HepG2 (cell line): ENCODE results near the gene ORC4. TPM values are rescaled to one million over a fixed set of nuclear protein-coding genes. Genes with fewer than 3 reads are reported as not detected.

Experiments used
- ATF7-NPFF ChIP-seq: sonication (generic); formaldehyde crosslinking; IDR thresholded peaks from 2 replicates; pipeline ENCODE4 v1.8.1; 2023; ENCODE audit warnings: mild to moderate bottlenecking, low read depth, missing genetic modification reagents, moderate library complexity
- CENPBD1 ChIP-seq: sonication (generic); formaldehyde crosslinking; IDR thresholded peaks from 2 replicates; pipeline ENCODE4 v1.8.0; 2022; ENCODE audit warnings: missing genetic modification reagents, low read depth, mild to moderate bottlenecking, borderline replicate concordance
- CREBL2 ChIP-seq: sonication (generic); formaldehyde crosslinking; IDR thresholded peaks from 2 replicates; pipeline ENCODE4 v1.8.1; 2023; ENCODE audit warnings: missing genetic modification reagents, mild to moderate bottlenecking, borderline replicate concordance
- GPBP1L1 ChIP-seq: sonication (generic); formaldehyde crosslinking; IDR thresholded peaks from 2 replicates; pipeline ENCODE4 v1.5.0; 2020; ENCODE audit warnings: mild to moderate bottlenecking, missing genetic modification reagents
- HMGXB3 ChIP-seq: sonication (generic); formaldehyde crosslinking; IDR thresholded peaks from 2 replicates; pipeline ENCODE4 v1.4.0; 2020; ENCODE audit warnings: missing genetic modification reagents, borderline replicate concordance
- IKZF5 ChIP-seq: IDR thresholded peaks from 2 replicates; pipeline ENCODE4 v1.6.1; 2018; ENCODE audit warnings: missing genetic modification reagents, mild to moderate bottlenecking, missing compliant biosample characterization
- MAFK ChIP-seq, 2 experiments: IDR thresholded peaks in 1 of 2; conservative IDR thresholded peaks in 1 of 2; 2 replicates each; pipeline ENCODE4 v1.6.1; 2011; ENCODE audit warnings: improper control_type of control experiment in 2 of 2, low read length in 2 of 2
- MEIS2 ChIP-seq: sonication (generic); formaldehyde crosslinking; IDR thresholded peaks from 2 replicates; pipeline ENCODE4 v1.9.0; 2021; ENCODE audit warnings: mild to moderate bottlenecking, missing genetic modification reagents
- NCOA1 ChIP-seq: sonication (generic); formaldehyde crosslinking; IDR thresholded peaks from 2 replicates; pipeline ENCODE4 v1.9.0; 2021; ENCODE audit warnings: missing genetic modification reagents
- NR2C2 ChIP-seq: sonication (generic); formaldehyde crosslinking; IDR thresholded peaks from 2 replicates; pipeline ENCODE4 v1.4.0; 2020; ENCODE audit warnings: missing genetic modification reagents, mild to moderate bottlenecking, moderate library complexity, borderline replicate concordance
- PAWR ChIP-seq: sonication (generic); formaldehyde crosslinking; IDR thresholded peaks from 2 replicates; pipeline ENCODE4 v1.4.0; 2020; ENCODE audit warnings: missing genetic modification reagents, mild to moderate bottlenecking, borderline replicate concordance
- PHF5A ChIP-seq: IDR thresholded peaks from one replicate; pipeline ENCODE4 v1.6.1; 2018; ENCODE audit warnings: low read depth, missing genetic modification reagents; ENCODE audit not compliant: unreplicated experiment
- REXO4 ChIP-seq: sonication (generic); formaldehyde crosslinking; IDR thresholded peaks from 2 replicates; pipeline ENCODE4 v1.8.0; 2022; ENCODE audit warnings: missing genetic modification reagents, mild to moderate bottlenecking, borderline replicate concordance
- SALL1 ChIP-seq: sonication (generic); formaldehyde crosslinking; IDR thresholded peaks from 2 replicates; pipeline ENCODE4 v1.8.0; 2022; ENCODE audit warnings: mild to moderate bottlenecking, missing genetic modification reagents
- TBL1XR1 ChIP-seq: fragments of 150-350 bp; IDR thresholded peaks from 2 replicates; pipeline ENCODE4 v1.6.1; 2014; ENCODE audit warnings: borderline replicate concordance, low read length; ENCODE audit not compliant: partially characterized antibody
- WIZ ChIP-seq: sonication (generic); formaldehyde crosslinking; IDR thresholded peaks from 2 replicates; pipeline ENCODE4 v1.5.1; 2020; ENCODE audit warnings: mild to moderate bottlenecking, missing genetic modification reagents
- ZFX ChIP-seq: sonication (generic); formaldehyde crosslinking; IDR thresholded peaks from 2 replicates; pipeline ENCODE4 v1.4.0; 2020; ENCODE audit warnings: mild to moderate bottlenecking, low read depth, missing genetic modification reagents, moderate library complexity
- ZNF619 ChIP-seq: sonication (generic); formaldehyde crosslinking; IDR thresholded peaks from 2 replicates; pipeline ENCODE4 v1.4.0; 2020; ENCODE audit warnings: mild to moderate bottlenecking, missing genetic modification reagents
- ZNF652 ChIP-seq: IDR thresholded peaks from 2 replicates; pipeline ENCODE4 v1.6.1; 2016; ENCODE audit warnings: low read depth, borderline replicate concordance
- ZNF724P ChIP-seq: sonication (generic); formaldehyde crosslinking; IDR thresholded peaks from 2 replicates; pipeline ENCODE4 v1.8.0; 2022; ENCODE audit warnings: missing genetic modification reagents, borderline replicate concordance
- ZNF740 ChIP-seq: sonication (generic); formaldehyde crosslinking; IDR thresholded peaks from 2 replicates; pipeline ENCODE4 v1.4.0; 2020; ENCODE audit warnings: missing genetic modification reagents
- ZNF816 ChIP-seq: sonication (generic); formaldehyde crosslinking; IDR thresholded peaks from 2 replicates; pipeline ENCODE4 v1.8.0; 2022; ENCODE audit warnings: missing genetic modification reagents, mild to moderate bottlenecking, borderline replicate concordance
- polyA plus RNA-seq, 8 experiments: library from polyadenylated mRNA; depleted of rRNA in 3 of 8; stranded (reverse) in 7 of 8; unstranded in 1 of 8; fragments of >200 nt; fragmentation: Illumina TruSeq in 4 of 8; extraction: Trizol in 4 of 8; gene quantifications; 2 replicates each; pipeline versions ENCODE4 v1.2.1 to v1.2.3, GENCODE V29; 2011 to 2016; ENCODE audit warnings: low read depth in 4 of 8, missing spikeins in 1 of 8, mixed read lengths in 1 of 8; ENCODE audit not compliant: insufficient read depth in 1 of 8
- total RNA-seq, 5 experiments: library from RNA; depleted of rRNA; stranded (reverse); fragments of >200 nt; fragmentation: Illumina TruSeq; extraction: Trizol; gene quantifications; 2 replicates each; pipeline ENCODE4 v1.2.3, GENCODE V29; 2016; ENCODE audit warnings: low read depth in 1 of 5

Gene ORC4
- total and polyA plus RNA-seq, 2 of the 13 experiments (the other 11 are each of a cell fraction or from before 2014, with no cell fraction given), result 28.6 to 84.8 TPM

GRCh38 chr2:147927053-147927588 is 93.4 kb downstream of the ORC4 start (continued):
- TF ChIP-seq PHF5A (CRISPR knock-in tag), result peak; percentile 63
- no peak for TF ChIP-seq REXO4 (CRISPR knock-in tag)
- TF ChIP-seq ZNF740, result no peak
- peak; percentile 32; the same call in 1 of the 2 replicates for TF ChIP-seq ATF7-NPFF (CRISPR knock-in tag)
- no peak for TF ChIP-seq PAWR (CRISPR knock-in tag)
- 0 out of 2 replicates have a peak, but pooled peaks have one; percentile 38 for TF ChIP-seq ZNF724P (CRISPR knock-in tag)
- peak; percentile 64; the same call in 1 of the 2 replicates for TF ChIP-seq ZNF652 (CRISPR knock-in tag)
- no peak for TF ChIP-seq ZNF619 (CRISPR knock-in tag)
- TF ChIP-seq SALL1 (CRISPR knock-in tag), result peak; percentile 95; the same call in 1 of the 2 replicates
- peak; percentile 49 to 82 for TF ChIP-seq MAFK (conservative IDR thresholded peaks at IDR 0.05 in 1 of 2, IDR thresholded peaks at IDR 0.05 in 1 of 2; ENCODE audit: low read length in 2 of 2)
- TF ChIP-seq HMGXB3, result 0 out of 2 replicates have a peak, but pooled peaks have one; percentile 47
- TF ChIP-seq NR2C2 (CRISPR knock-in tag), result peak; percentile 57; the same call in 1 of the 2 replicates
- TF ChIP-seq WIZ (CRISPR knock-in tag), result no peak
- peak; percentile 69 for TF ChIP-seq TBL1XR1
- peak; percentile 93 for TF ChIP-seq IKZF5
- no peak for TF ChIP-seq CREBL2 (CRISPR knock-in tag)
- TF ChIP-seq CENPBD1 (CRISPR knock-in tag), result 0 out of 2 replicates have a peak, but pooled peaks have one; percentile 23
- peak; percentile 61; the same call in 1 of the 2 replicates for TF ChIP-seq MEIS2
- TF ChIP-seq NCOA1 (CRISPR knock-in tag), result no peak
- peak; percentile 72 for TF ChIP-seq ZNF816
- TF ChIP-seq GPBP1L1 (CRISPR knock-in tag), result no peak
- TF ChIP-seq ZFX (CRISPR knock-in tag), result no peak
